ENCODE data around the gene BAIAP2. TPM values are rescaled to one million over a fixed set of nuclear protein-coding genes. Genes with fewer than 3 reads are reported as not detected.

Gene BAIAP2
- total RNA-seq, 1 donor from 2014 or later: 7.3 TPM

GRCh38 chr17:81021531-81022343, 13.2 kb upstream of the BAIAP2 start:
- Histone ChIP-seq H3K4me1 (ENCODE audit: control insufficient read depth in 3 of 3, insufficient read depth in 3 of 3, low read length in 3 of 3) (peaks cover 56 to 66% (median 56%) of the 10 kb centered on the region in 3 donors), H3K36me3 (ENCODE audit: control insufficient read depth in 3 of 3, insufficient read depth in 3 of 3, low read length in 3 of 3) (no peaks in the 10 kb centered on the region), H3K9ac (ENCODE audit: low read depth in 1 of 3, low read length in 3 of 3) (peak overlapping the region in 2 of 3 donors; percentile 61 to 66), H3K27ac (ENCODE audit: low read depth, low read length) (peak overlapping the region; percentile 83), H3K9me3 (ENCODE audit: control insufficient read depth in 3 of 3, low read length in 3 of 3) (no peaks in the 10 kb centered on the region), H3K4me3 (ENCODE audit: low read length in 3 of 3) (peak overlapping the region in 2 of 3 donors; percentile 27 to 29), H3K27me3 (ENCODE audit: control insufficient read depth in 3 of 3, insufficient read depth in 3 of 3, low read length in 3 of 3) (peaks cover 16 to 23% (median 19%) of the 10 kb centered on the region in 3 donors)

DNA sequence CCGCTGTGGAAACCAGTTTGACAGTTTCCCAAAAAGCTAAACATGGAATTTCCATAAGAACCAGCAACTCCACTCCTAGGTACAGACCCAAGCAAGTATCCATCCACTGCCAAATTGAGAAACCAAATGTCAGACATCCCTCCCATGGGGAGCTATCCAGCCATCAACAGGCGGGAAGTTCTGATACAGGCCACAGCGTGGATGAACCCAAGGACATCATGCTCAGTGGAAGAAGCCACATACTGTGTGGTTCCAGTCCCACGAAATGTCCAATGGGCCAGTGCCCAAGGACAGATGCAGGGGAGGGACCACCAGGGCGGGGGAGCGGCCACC, 12.6 kb upstream of the BAIAP2 start:
- Histone ChIP-seq H3K27ac (ENCODE audit: low read depth, low read length) (no peak overlapping the region), H3K4me1 (ENCODE audit: control insufficient read depth in 3 of 3, insufficient read depth in 3 of 3, low read length in 3 of 3) (peaks cover 57 to 72% (median 60%) of the 10 kb centered on the region in 3 donors), H3K9ac (ENCODE audit: low read depth in 1 of 3, low read length in 3 of 3) (no peak overlapping the region), H3K36me3 (ENCODE audit: control insufficient read depth in 3 of 3, insufficient read depth in 3 of 3, low read length in 3 of 3) (no peaks in the 10 kb centered on the region), H3K27me3 (ENCODE audit: control insufficient read depth in 3 of 3, insufficient read depth in 3 of 3, low read length in 3 of 3) (peaks cover 21 to 29% (median 22%) of the 10 kb centered on the region in 3 donors), H3K9me3 (ENCODE audit: control insufficient read depth in 3 of 3, low read length in 3 of 3) (no peaks in the 10 kb centered on the region), H3K4me3 (ENCODE audit: low read length in 3 of 3) (no peak overlapping the region)

DNA sequence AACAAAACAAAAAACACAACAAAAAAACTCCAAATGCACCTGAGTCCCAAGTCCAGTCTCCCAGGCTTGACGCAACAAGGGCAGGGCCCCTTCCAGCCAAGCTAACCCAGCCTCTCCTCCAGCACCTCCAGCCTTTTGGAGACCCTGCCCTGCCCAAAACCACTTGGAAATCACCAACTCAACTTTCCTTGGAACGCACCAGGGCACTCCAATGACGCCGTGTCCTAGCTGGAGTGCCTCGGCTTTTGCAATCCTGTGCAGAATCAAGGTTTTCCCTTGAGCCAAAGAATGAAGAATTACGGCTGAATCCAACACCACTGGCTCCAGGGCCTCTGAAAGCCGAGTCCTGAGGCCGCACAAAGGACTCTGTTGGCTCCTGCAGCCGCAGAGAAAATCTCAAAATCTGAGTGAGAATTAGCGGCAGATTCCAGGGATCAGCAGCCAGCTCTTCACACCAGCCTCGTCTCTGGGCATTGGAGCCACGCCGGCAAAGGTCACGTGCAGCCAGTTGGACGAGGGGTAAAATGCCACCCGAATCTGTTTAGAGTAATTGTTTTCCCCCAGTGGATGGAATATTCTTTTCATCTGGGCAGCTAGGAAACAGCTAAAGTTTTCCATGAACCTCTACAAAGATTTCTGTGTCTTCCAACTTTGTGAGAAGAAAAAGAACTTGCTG, 9.7 kb upstream of the BAIAP2 start:
- Histone ChIP-seq H3K36me3 (ENCODE audit: control insufficient read depth in 3 of 3, insufficient read depth in 3 of 3, low read length in 3 of 3) (no peaks in the 10 kb centered on the region), H3K4me1 (ENCODE audit: control insufficient read depth in 3 of 3, insufficient read depth in 3 of 3, low read length in 3 of 3) (peaks cover 39 to 49% (median 46%) of the 10 kb centered on the region in 3 donors), H3K9ac (ENCODE audit: low read depth in 1 of 3, low read length in 3 of 3) (peak overlapping the region in 1 of 3 donors; percentile 60), H3K27me3 (ENCODE audit: control insufficient read depth in 3 of 3, insufficient read depth in 3 of 3, low read length in 3 of 3) (peaks cover 40 to 48% (median 44%) of the 10 kb centered on the region in 3 donors), H3K27ac (ENCODE audit: low read depth, low read length) (no peak overlapping the region), H3K4me3 (ENCODE audit: low read length in 3 of 3) (peak overlapping the region in 1 of 3 donors; percentile 49), H3K9me3 (ENCODE audit: control insufficient read depth in 3 of 3, low read length in 3 of 3) (no peaks in the 10 kb centered on the region)

DNA sequence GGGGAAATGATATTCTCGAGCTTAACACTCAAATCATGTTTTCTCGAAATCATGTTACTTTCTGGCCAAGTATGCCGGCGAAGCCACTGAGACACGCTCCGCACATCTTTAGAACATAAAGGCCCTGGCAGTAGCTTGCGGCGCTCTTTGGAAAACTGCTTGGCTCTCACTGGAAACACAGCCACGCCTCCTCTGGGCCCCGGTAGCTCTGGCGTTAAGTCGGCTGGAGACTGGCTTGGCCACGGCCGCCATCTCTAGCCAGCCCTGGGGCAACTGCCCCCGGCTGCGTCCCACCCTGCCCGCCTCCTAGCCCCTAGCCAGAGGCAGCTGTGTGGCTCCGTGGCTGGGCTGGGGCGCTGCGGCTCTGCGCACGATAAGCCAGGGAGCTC, 9.2 kb upstream of the BAIAP2 start:
- Histone ChIP-seq H3K27ac (ENCODE audit: low read depth, low read length) (no peak overlapping the region), H3K36me3 (ENCODE audit: control insufficient read depth in 3 of 3, insufficient read depth in 3 of 3, low read length in 3 of 3) (no peaks in the 10 kb centered on the region), H3K9me3 (ENCODE audit: control insufficient read depth in 3 of 3, low read length in 3 of 3) (no peaks in the 10 kb centered on the region), H3K27me3 (ENCODE audit: control insufficient read depth in 3 of 3, insufficient read depth in 3 of 3, low read length in 3 of 3) (peaks cover 40 to 52% (median 44%) of the 10 kb centered on the region in 3 donors), H3K4me3 (ENCODE audit: low read length in 3 of 3) (peak overlapping the region; percentile 30 to 49 (median 30)), H3K9ac (ENCODE audit: low read depth in 1 of 3, low read length in 3 of 3) (peak overlapping the region in 1 of 3 donors; percentile 60), H3K4me1 (ENCODE audit: control insufficient read depth in 3 of 3, insufficient read depth in 3 of 3, low read length in 3 of 3) (peaks cover 34 to 44% (median 42%) of the 10 kb centered on the region in 3 donors)

DNA sequence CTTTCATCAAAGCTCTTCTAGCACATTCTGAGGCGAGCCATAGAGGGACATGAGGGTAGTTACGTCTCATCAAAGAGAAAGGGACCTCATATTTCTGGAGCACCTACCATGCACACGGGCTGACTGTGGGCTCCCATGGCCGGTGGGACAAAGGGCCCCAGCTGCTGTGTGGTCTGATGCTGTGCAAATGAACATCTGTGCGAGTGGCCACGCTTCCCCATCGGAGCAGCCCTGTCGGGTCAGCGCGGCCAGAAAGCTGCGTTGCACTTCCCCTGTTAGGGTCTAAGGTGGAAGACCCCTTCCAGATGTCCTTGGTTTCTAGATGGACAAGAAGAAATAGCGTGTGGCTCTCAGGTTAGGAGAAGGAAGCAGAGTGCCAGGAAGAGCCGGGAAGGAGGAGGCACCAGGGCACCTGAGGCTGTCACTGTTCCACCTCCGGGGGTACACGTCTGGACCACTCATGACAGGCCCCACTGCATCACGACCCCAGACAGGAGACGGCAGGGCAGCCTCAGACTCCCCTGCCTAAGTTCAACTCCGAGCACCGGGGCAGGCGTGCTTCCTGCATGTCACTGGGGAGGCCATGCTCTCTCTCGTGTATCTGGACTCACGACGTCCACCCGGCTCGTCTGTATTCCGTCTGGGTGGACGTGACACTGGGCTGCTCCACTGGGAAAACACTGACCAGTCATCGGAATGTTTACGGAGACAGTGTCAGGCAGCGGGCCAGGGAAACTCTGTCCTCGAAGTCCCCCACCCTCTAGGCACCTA, 8.5 kb upstream of the BAIAP2 start:
- H3K27me3 ChIP-seq (ENCODE audit: control insufficient read depth in 3 of 3, insufficient read depth in 3 of 3, low read length in 3 of 3): peaks cover 44 to 59% (median 46%) of the 10 kb centered on the region in 3 donors
- H3K27ac ChIP-seq (ENCODE audit: low read depth, low read length): no peak overlapping the region
- peak overlapping the region; percentile 8 to 49 (median 30) for H3K4me3 ChIP-seq (ENCODE audit: low read length in 3 of 3)
- peak overlapping the region in 1 of 3 donors; percentile 60 for H3K9ac ChIP-seq (ENCODE audit: low read depth in 1 of 3, low read length in 3 of 3)
- H3K9me3 ChIP-seq (ENCODE audit: control insufficient read depth in 3 of 3, low read length in 3 of 3): no peaks in the 10 kb centered on the region
- no peaks in the 10 kb centered on the region for H3K36me3 ChIP-seq (ENCODE audit: control insufficient read depth in 3 of 3, insufficient read depth in 3 of 3, low read length in 3 of 3)
- H3K4me1 ChIP-seq (ENCODE audit: control insufficient read depth in 3 of 3, insufficient read depth in 3 of 3, low read length in 3 of 3): peaks cover 27 to 42% (median 37%) of the 10 kb centered on the region in 3 donors

- Histone ChIP-seq H3K4me1 (ENCODE audit: control insufficient read depth in 3 of 3, insufficient read depth in 3 of 3, low read length in 3 of 3) (peaks cover 24 to 41% (median 39%) of the 10 kb centered on the region in 3 donors), H3K9me3 (ENCODE audit: control insufficient read depth in 3 of 3, low read length in 3 of 3) (no peaks in the 10 kb centered on the region), H3K27ac (ENCODE audit: low read depth, low read length) (no peak overlapping the region), H3K27me3 (ENCODE audit: control insufficient read depth in 3 of 3, insufficient read depth in 3 of 3, low read length in 3 of 3) (peaks cover 44 to 63% (median 46%) of the 10 kb centered on the region in 3 donors), H3K9ac (ENCODE audit: low read depth in 1 of 3, low read length in 3 of 3) (peak overlapping the region in 1 of 3 donors; percentile 33), H3K36me3 (ENCODE audit: control insufficient read depth in 3 of 3, insufficient read depth in 3 of 3, low read length in 3 of 3) (no peaks in the 10 kb centered on the region), H3K4me3 (ENCODE audit: low read length in 3 of 3) (peak overlapping the region in 1 of 3 donors; percentile 8)
Observed at GRCh38 chr17:81027038-81027437, 7.9 kb upstream of the BAIAP2 start.

- Histone ChIP-seq H3K36me3 (ENCODE audit: control insufficient read depth in 3 of 3, insufficient read depth in 3 of 3, low read length in 3 of 3) (no peaks in the 10 kb centered on the region), H3K27ac (ENCODE audit: low read depth, low read length) (no peak overlapping the region), H3K9me3 (ENCODE audit: control insufficient read depth in 3 of 3, low read length in 3 of 3) (no peaks in the 10 kb centered on the region), H3K4me1 (ENCODE audit: control insufficient read depth in 3 of 3, insufficient read depth in 3 of 3, low read length in 3 of 3) (peaks cover 26 to 45% (median 42%) of the 10 kb centered on the region in 3 donors), H3K4me3 (ENCODE audit: low read length in 3 of 3) (no peak overlapping the region), H3K27me3 (ENCODE audit: control insufficient read depth in 3 of 3, insufficient read depth in 3 of 3, low read length in 3 of 3) (peaks cover 44 to 68% (median 46%) of the 10 kb centered on the region in 3 donors), H3K9ac (ENCODE audit: low read depth in 1 of 3, low read length in 3 of 3) (no peak overlapping the region)
Observed at GRCh38 chr17:81027591-81028505, 7.1 kb upstream of the BAIAP2 start.

DNA sequence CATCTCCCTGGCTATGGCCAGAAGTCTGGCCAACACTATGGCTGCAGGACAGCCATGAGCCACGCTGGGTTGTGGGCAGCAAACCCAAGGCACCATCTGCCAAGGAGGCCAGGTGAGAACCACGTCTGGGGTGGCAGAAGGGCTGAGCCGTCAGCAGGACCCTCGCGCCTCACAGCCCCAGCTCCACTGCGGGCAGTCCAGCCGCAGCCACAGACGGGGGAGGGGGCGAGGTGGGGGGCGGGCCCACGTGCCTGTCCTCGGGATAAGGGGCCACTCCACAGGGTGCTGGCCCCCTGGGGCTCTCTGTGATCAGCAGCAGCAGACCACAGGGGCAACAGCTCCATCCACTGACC, 6.5 kb upstream of the BAIAP2 start:
- Histone ChIP-seq H3K36me3 (ENCODE audit: control insufficient read depth in 3 of 3, insufficient read depth in 3 of 3, low read length in 3 of 3) (no peaks in the 10 kb centered on the region), H3K9me3 (ENCODE audit: control insufficient read depth in 3 of 3, low read length in 3 of 3) (no peaks in the 10 kb centered on the region), H3K9ac (ENCODE audit: low read depth in 1 of 3, low read length in 3 of 3) (no peak overlapping the region), H3K4me1 (ENCODE audit: control insufficient read depth in 3 of 3, insufficient read depth in 3 of 3, low read length in 3 of 3) (peaks cover 25 to 49% (median 46%) of the 10 kb centered on the region in 3 donors), H3K27ac (ENCODE audit: low read depth, low read length) (no peak overlapping the region), H3K4me3 (ENCODE audit: low read length in 3 of 3) (no peak overlapping the region), H3K27me3 (ENCODE audit: control insufficient read depth in 3 of 3, insufficient read depth in 3 of 3, low read length in 3 of 3) (peaks cover 44 to 68% (median 46%) of the 10 kb centered on the region in 3 donors)

GRCh38 chr17:81029859-81030258, 5.1 kb upstream of the BAIAP2 start:
- H3K4me1 ChIP-seq (ENCODE audit: control insufficient read depth in 3 of 3, insufficient read depth in 3 of 3, low read length in 3 of 3): peaks cover 20 to 51% (median 50%) of the 10 kb centered on the region in 3 donors

More at GRCh38 chr17:81029859-81030258, 5.1 kb upstream of the BAIAP2 start:
- Histone ChIP-seq H3K36me3 (ENCODE audit: control insufficient read depth in 3 of 3, insufficient read depth in 3 of 3, low read length in 3 of 3) (no peaks in the 10 kb centered on the region), H3K27me3 (ENCODE audit: control insufficient read depth in 3 of 3, insufficient read depth in 3 of 3, low read length in 3 of 3) (peaks cover 44 to 67% (median 46%) of the 10 kb centered on the region in 3 donors), H3K9ac (ENCODE audit: low read depth in 1 of 3, low read length in 3 of 3) (no peak overlapping the region), H3K4me3 (ENCODE audit: low read length in 3 of 3) (no peak overlapping the region), H3K9me3 (ENCODE audit: control insufficient read depth in 3 of 3, low read length in 3 of 3) (no peaks in the 10 kb centered on the region), H3K27ac (ENCODE audit: low read depth, low read length) (no peak overlapping the region)

All from skeletal muscle tissue (tissue), 4 donors.